Left hindlimb (tissue), 1 donor: ENCODE results near the gene COL19A1.

Source experiments
- DNase-seq: peaks from one replicate; pipeline ENCODE4 v3.0.0-alpha.2; 2018

Gene COL19A1

GRCh38 chr6:70135219-70136160 lies 269.1 kb downstream of the COL19A1 start:
- DNase-seq, result no peak

- DNase-seq, result no peak
Measured at GRCh38 chr6:70136996-70137395, 270.6 kb downstream of the COL19A1 start.

GRCh38 chr6:70140496-70140895 lies 274.1 kb downstream of the COL19A1 start:
- DNase-seq, result no peak

DNA sequence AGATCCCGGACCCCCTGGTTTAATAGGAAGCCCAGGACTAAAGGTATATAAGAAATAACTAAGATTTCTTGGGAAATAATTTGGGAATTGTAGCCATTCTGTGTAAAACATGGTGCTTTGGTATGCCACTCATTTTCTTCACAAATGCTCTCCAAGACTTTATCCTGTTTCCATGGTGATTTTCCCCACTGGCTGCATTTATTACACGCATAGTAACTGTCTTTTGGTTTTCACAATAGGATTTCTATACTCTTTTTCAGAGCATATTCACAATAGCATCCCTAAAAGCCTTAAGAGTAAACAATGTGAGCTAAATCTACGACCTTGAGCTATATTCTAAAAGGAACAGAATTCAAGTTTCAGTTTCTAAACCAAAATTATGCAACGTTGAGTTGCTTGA lies 275.7 kb downstream of the COL19A1 start:
- DNase-seq, result no peak

GRCh38 chr6:70145178-70145577 lies 278.8 kb downstream of the COL19A1 start:
- no peak for DNase-seq

DNA sequence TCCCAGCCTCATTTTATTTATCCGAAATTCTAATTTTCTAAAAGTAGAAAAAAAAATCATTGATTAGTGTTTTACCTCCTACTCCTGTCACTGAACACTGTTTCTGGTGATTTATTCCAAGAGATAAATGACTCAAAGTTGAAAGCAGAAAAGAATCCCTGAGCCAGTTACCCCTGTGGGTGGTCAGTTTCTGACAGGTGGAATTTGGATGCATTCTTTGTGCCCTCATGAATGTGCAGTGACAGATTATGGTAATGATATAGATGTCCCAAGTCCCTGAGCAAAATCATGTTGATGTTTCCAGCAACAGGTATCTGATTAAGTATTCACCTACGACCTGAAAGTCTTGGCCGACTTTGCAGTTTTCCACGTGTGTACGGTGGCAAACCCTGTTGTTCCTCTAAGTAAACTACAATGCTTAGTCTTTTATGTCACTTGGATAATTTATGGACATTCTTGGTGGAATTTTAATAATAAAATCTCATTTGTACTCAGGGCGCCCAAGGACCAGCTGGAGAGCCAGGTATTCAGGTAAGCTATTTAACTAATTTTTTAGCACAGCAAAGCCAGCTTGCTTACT lies 282.9 kb downstream of the COL19A1 start:
- DNase-seq, result no peak

DNA sequence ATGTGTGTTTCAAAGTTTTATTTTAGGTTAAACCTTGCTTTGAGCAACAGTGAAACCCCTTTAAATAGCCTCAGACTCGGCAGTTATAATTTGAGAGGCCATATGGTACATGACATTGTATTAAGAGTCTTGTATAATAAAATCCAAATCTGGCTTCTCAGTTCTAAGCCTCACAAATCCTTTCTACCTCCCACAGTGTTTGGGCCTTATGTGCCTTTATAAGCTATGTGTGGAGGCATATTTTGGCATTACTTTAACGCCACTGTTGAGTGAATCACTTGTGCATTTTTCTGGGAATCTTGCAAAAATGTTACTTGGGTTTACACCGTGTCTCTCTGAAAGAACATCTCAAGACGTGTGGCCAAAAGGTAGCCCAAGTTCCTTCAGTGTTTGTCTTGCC lies 284.2 kb downstream of the COL19A1 start:
- no peak for DNase-seq

GRCh38 chr6:70151616-70152015 lies 285.3 kb downstream of the COL19A1 start:
- no peak for DNase-seq

- no peak for DNase-seq
Measured at GRCh38 chr6:70152786-70153185, 286.4 kb downstream of the COL19A1 start.

- no peak for DNase-seq
Measured at GRCh38 chr6:70157086-70157485, 290.7 kb downstream of the COL19A1 start.

DNA sequence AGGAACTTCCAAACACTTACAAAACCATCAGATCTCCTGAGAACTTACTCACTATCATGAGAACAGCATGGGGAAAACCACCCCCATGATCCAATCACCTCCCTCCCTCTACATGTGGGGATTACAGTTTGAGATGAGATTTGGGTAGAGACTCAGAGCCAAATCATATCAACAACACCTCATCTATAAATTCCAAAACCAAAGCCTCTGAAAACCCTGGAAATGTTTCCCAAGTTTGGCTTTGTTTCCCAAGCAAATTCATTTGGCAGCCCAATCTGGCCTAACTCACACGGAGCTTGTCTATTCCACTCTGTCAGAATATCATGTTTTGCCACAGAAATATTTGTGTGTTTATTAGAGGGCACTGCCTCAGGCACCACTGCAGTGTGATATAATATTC lies 293.9 kb downstream of the COL19A1 start:
- no peak for DNase-seq

GRCh38 chr6:70162972-70163371 lies 296.6 kb downstream of the COL19A1 start:
- no peak for DNase-seq

DNA sequence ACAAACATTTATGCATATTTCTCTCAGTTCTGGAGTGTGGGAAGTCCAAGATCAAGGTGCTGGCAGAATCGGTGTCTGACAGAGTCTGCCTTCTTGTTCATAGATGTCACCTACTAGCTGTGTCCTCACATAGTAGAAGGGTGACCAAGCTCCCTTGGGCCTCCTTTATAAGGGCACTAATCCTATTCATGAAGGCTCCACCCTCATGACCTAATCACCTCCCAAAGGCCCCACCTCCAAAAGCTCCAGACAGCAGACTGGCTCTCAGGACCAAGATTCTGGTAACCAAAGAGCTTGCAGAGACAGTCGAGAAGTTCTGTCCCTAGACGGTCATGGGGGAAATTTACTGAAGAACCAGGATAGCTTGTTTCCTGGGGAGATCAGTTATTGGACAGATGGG lies 297.4 kb downstream of the COL19A1 start:
- no peak for DNase-seq

DNA sequence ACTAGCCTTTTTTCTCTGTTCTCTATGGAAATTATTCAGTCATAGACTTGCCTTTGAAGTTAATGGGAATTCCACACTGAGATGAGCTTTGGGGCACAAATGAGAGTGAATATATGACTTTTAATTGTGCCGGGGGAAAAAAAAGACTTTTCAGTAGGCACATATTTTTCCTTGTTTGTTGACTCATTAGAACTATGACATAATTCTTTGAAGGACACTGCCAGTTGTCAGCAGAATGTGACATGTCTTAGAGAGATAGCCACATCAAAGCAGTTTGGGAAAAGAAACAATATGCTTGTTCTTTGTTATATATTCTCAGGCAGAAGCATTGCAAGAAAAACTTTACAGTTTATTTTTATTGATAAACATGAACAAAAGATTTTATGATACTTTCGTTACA lies 298.2 kb downstream of the COL19A1 start:
- DNase-seq, result no peak

DNA sequence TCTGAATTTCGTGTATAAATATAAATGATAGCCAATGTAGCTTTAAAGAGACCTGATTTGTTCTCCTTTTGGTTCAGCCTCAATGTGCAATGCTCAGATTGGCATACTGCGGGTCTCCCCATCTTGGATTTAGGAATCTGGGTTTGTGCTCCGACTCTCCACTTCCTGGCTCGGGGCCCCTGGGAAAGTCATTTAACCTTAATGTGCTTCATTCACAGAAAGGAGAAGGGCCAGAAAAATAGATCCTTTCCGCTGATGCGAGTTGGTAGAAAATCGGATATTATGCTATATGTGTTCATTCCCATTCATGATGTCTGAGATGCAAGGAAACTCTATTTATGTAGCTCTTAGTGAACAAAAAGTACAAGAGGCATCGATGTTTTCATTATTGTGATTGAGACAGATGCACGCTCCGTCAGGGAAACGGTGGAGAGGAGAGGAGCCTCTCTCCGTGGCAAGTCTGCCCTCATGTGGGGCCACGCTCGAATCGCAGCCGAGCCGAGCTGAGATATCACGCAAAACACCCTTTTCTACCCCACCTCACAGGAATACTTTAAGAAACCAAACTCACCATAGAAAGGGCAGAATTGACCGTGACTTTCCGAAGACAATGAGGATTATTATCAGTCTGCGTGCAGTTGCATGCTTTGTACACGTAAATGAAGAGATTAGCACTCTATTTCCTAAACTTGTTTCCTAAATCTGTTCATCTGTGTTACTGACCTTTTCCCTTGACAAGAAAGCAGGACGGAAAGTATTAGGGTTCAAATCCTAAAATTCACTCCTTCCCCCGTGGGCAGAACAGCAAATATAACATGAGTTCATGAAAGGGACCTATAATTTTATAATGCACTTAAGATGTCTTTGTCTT lies 300.0 kb downstream of the COL19A1 start:
- DNase-seq, result peak; percentile 35

DNA sequence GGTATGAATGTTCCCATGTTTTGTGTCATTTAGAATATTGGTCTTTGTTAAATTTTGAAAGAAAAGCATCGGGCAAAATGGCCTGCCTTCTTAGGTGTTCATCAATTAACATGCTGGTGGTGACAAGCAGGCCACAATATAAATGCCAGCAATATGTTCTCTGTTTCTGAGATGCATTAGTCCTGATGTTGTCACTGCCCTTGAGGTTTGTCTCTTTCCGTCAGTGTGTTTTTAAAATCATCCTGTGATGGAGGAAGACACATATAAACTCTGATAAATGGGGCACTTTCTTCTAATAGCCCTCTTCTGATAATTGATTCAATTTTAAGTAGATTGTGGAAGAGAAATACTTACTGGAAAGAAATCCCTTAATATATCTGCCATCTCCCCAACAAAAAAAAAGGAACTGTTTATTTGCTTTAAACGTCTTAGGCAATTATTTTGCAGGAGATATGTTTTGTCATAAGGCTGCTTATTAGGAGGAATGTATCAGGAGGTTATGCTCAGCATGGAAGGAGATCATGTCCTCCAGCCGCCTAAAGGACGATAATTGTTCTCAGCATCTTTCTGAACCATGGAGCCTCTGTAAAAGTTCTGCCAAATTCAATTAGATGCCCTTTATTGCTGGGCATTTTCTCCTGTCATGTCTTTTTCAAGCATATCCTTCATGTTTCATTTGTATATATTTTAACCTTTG lies 302.5 kb downstream of the COL19A1 start:
- DNase-seq, result no peak

DNA sequence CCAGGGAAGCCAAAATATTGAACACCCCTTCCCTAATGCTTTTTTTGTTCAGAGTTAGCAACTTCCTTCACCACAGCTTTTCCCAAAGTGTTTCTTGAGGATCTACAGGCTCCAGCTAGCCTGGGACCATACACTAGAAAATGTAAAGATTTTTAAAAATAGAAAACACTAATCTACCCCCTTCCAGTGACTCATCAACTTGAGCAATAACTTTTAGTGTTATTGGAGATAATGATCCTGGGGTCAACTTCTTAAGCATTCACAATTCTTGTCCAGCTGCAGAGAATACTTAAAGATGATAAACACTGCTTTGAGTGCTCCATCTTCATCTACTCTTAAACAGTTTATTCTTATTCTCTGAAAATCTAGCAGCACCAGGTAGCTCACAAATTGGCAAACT lies 304.9 kb downstream of the COL19A1 start:
- no peak for DNase-seq

GRCh38 chr6:70172252-70172651 lies 305.9 kb downstream of the COL19A1 start:
- DNase-seq, result no peak

- no peak for DNase-seq
Measured at GRCh38 chr6:70175770-70176169, 309.4 kb downstream of the COL19A1 start.

- no peak for DNase-seq
Measured at GRCh38 chr6:70176842-70177550, 310.6 kb downstream of the COL19A1 start.

DNA sequence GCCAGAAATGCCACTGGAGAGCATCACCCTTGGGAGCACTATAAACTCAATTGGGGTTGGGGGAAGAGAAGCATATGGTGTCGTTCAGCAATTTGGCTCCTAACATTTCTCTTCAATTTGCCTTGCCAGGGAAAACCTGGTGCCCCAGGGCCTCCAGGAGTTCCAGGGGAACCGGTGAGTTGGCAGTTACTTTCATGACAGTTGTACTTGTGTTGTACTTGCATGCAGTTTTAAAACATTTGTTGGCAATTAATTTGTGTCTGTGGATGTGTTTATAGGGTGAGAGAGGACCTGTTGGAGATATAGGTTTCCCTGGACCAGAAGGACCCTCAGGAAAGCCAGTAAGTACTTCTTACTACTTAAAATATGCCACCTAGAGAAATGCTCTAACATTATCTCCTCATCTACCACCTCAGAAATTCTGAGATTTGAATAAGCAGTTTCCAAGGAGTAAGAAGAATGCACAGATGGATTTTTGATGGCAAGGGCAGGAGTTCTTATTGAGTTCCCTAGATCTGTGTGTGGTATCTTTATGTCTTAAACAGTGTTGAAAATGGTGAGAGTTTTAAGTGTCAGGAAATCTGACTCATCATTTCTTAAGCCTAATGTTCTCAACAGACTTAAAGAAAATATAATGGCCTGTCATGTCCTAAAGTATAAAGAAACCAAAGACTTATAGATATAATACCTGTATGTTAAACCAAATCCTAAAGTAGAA lies 314.0 kb downstream of the COL19A1 start:
- no peak for DNase-seq
